ENCODE results near the gene SYNRG. TPM values are rescaled to one million over a fixed set of nuclear protein-coding genes. Genes with fewer than 3 reads are reported as not detected.

SYNRG gene
- total and polyA plus RNA-seq, 4 donors, result 6.5 to 20.5 (median 15.9) TPM

DNA sequence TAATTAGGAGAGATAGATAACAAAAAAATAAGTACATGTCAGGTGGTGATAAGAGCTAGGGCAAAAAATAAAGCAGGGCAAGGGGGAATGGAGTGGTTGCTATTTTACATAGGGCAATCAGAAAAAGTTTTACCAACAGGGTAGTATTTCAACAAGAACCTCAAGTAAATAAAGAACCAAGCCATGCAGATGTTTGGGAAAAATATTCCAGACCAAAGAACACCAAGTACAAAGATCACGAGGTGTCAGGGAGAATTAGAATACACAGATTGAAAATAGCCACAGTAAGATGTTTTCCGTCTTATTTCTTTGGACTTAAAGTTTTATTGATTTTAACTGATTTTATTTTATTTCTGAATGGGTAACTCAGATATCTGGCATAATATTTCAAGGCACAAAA, 11.1 kb downstream of the SYNRG start:
- no peak overlapping the region for H3K4me3 ChIP-seq (ENCODE audit: low read depth in 1 of 3, low read length in 3 of 3)
- H3K9ac ChIP-seq (ENCODE audit: low read depth in 1 of 2, low read length in 2 of 2), result no peak overlapping the region
- H3K27me3 ChIP-seq (ENCODE audit: control insufficient read depth in 4 of 4, insufficient read depth in 4 of 4, low read length in 3 of 4), result no peaks in the 10 kb centered on the region
- 43% methylated on average over 2 of the region's 2 CpGs for WGBS
- H3K27ac ChIP-seq (ENCODE audit: low read depth in 1 of 2, low read length in 2 of 2), result no peak overlapping the region
- H3K9me3 ChIP-seq (ENCODE audit: control insufficient read depth in 4 of 4, low read length in 3 of 4), result no peaks in the 10 kb centered on the region
- peaks cover 7 to 29% (median 27%) of the 10 kb centered on the region in 4 donors for H3K36me3 ChIP-seq (ENCODE audit: control insufficient read depth in 4 of 4, insufficient read depth in 3 of 4, low read depth in 1 of 4, low read length in 3 of 4)
- no peak for DNase-seq (ENCODE audit: low spot score)
- H3K4me1 ChIP-seq (ENCODE audit: control insufficient read depth in 4 of 4, insufficient read depth in 4 of 4, low read length in 3 of 4), result peaks cover 0 to 4% (median 1%) of the 10 kb centered on the region in 4 donors
- TF ChIP-seq TAF1 (conservative IDR thresholded peaks at IDR 0.05) (no peak), RXRA (IDR thresholded peaks at IDR 0.05) (peak in 1 of 2 donors; percentile 16), GABPA (IDR thresholded peaks at IDR 0.05 in 1 of 2, conservative IDR thresholded peaks at IDR 0.05 in 1 of 2) (no peak), YY1 (IDR thresholded peaks at IDR 0.05) (no peak), EGR1 (IDR thresholded peaks at IDR 0.05; ENCODE audit: low read depth in 2 of 2) (no peak), HNF4A (conservative IDR thresholded peaks at IDR 0.05) (peak; percentile 45 to 70), JUND (IDR thresholded peaks at IDR 0.05) (no peak), FOXA1 (IDR thresholded peaks at IDR 0.05) (no peak), FOXA2 (IDR thresholded peaks at IDR 0.05) (peak; percentile 11), HNF4G (IDR thresholded peaks at IDR 0.05) (no peak), RAD21 (IDR thresholded peaks at IDR 0.05) (no peak), SP1 (IDR thresholded peaks at IDR 0.05) (peak; percentile 27), NR2F2 (IDR thresholded peaks at IDR 0.05) (no peak)
- TF ChIP-seq, protein P1, sequence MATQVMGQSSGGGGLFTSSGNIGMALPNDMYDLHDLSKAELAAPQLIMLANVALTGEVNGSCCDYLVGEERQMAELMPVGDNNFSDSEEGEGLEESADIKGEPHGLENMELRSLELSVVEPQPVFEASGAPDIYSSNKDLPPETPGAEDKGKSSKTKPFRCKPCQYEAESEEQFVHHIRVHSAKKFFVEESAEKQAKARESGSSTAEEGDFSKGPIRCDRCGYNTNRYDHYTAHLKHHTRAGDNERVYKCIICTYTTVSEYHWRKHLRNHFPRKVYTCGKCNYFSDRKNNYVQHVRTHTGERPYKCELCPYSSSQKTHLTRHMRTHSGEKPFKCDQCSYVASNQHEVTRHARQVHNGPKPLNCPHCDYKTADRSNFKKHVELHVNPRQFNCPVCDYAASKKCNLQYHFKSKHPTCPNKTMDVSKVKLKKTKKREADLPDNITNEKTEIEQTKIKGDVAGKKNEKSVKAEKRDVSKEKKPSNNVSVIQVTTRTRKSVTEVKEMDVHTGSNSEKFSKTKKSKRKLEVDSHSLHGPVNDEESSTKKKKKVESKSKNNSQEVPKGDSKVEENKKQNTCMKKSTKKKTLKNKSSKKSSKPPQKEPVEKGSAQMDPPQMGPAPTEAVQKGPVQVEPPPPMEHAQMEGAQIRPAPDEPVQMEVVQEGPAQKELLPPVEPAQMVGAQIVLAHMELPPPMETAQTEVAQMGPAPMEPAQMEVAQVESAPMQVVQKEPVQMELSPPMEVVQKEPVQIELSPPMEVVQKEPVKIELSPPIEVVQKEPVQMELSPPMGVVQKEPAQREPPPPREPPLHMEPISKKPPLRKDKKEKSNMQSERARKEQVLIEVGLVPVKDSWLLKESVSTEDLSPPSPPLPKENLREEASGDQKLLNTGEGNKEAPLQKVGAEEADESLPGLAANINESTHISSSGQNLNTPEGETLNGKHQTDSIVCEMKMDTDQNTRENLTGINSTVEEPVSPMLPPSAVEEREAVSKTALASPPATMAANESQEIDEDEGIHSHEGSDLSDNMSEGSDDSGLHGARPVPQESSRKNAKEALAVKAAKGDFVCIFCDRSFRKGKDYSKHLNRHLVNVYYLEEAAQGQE (IDR thresholded peaks at IDR 0.05), result no peak
- TF ChIP-seq, protein P2, sequence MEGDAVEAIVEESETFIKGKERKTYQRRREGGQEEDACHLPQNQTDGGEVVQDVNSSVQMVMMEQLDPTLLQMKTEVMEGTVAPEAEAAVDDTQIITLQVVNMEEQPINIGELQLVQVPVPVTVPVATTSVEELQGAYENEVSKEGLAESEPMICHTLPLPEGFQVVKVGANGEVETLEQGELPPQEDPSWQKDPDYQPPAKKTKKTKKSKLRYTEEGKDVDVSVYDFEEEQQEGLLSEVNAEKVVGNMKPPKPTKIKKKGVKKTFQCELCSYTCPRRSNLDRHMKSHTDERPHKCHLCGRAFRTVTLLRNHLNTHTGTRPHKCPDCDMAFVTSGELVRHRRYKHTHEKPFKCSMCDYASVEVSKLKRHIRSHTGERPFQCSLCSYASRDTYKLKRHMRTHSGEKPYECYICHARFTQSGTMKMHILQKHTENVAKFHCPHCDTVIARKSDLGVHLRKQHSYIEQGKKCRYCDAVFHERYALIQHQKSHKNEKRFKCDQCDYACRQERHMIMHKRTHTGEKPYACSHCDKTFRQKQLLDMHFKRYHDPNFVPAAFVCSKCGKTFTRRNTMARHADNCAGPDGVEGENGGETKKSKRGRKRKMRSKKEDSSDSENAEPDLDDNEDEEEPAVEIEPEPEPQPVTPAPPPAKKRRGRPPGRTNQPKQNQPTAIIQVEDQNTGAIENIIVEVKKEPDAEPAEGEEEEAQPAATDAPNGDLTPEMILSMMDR (IDR thresholded peaks at IDR 0.05; ENCODE audit: low read depth, low read length, missing input control), result no peak
- TF ChIP-seq, protein P3, sequence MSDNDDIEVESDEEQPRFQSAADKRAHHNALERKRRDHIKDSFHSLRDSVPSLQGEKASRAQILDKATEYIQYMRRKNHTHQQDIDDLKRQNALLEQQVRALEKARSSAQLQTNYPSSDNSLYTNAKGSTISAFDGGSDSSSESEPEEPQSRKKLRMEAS (IDR thresholded peaks at IDR 0.05), result no peak
- TF ChIP-seq, protein P4, sequence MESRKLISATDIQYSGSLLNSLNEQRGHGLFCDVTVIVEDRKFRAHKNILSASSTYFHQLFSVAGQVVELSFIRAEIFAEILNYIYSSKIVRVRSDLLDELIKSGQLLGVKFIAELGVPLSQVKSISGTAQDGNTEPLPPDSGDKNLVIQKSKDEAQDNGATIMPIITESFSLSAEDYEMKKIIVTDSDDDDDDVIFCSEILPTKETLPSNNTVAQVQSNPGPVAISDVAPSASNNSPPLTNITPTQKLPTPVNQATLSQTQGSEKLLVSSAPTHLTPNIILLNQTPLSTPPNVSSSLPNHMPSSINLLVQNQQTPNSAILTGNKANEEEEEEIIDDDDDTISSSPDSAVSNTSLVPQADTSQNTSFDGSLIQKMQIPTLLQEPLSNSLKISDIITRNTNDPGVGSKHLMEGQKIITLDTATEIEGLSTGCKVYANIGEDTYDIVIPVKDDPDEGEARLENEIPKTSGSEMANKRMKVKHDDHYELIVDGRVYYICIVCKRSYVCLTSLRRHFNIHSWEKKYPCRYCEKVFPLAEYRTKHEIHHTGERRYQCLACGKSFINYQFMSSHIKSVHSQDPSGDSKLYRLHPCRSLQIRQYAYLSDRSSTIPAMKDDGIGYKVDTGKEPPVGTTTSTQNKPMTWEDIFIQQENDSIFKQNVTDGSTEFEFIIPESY (IDR thresholded peaks at IDR 0.05), result no peak
- TF ChIP-seq, protein P5, sequence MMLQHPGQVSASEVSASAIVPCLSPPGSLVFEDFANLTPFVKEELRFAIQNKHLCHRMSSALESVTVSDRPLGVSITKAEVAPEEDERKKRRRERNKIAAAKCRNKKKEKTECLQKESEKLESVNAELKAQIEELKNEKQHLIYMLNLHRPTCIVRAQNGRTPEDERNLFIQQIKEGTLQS (IDR thresholded peaks at IDR 0.05), result no peak

Measured in liver (tissue), 9 donors.